Neural cell (in vitro differentiated cells): ENCODE measurements around the gene RABGAP1L. TPM values are rescaled to one million over a fixed set of nuclear protein-coding genes. Genes with fewer than 3 reads are reported as not detected.

Experiments used
- H2AFZ ChIP-seq: fragments of 200-600, 300-800 bp; sonication (generic), shearing (Covaris generic); 2 replicates; pipeline ENCODE4 v1.6.0; 2014; ENCODE audit warnings: low read depth, mild to moderate bottlenecking, antibody characterized with exemption, low read length, moderate library complexity
- H3F3A ChIP-seq: fragments of 200-600 bp; shearing (Covaris generic); 2 replicates; pipeline ENCODE4 v1.6.1; 2016; ENCODE audit warnings: mild to moderate bottlenecking, moderate library complexity, mixed read lengths, antibody characterized with exemption, low read length; ENCODE audit not compliant: insufficient read depth, poor library complexity, severe bottlenecking
- H3K27ac ChIP-seq: fragments of 200-600, 300-800 bp; sonication (generic), shearing (Covaris generic); 2 replicates; pipeline ENCODE4 v1.5.1; 2014; ENCODE audit warnings: mild to moderate bottlenecking, low read length, moderate library complexity
- H3K27me3 ChIP-seq: fragments of 300-800, 200-600 bp; sonication (generic), shearing (Covaris generic); 2 replicates; pipeline ENCODE4 v1.6.0; 2014; ENCODE audit warnings: mild to moderate bottlenecking, low read depth, low read length, moderate library complexity; ENCODE audit not compliant: insufficient read depth
- H3K36me3 ChIP-seq: fragments of 300-800, 200-600 bp; sonication (generic), shearing (Covaris generic); 2 replicates; pipeline ENCODE4 v1.5.1; 2014; ENCODE audit warnings: mild to moderate bottlenecking, antibody characterized with exemption, low read length, moderate library complexity; ENCODE audit not compliant: insufficient read depth
- H3K4me2 ChIP-seq: fragments of 300-800, 200-600 bp; sonication (generic), shearing (Covaris generic); 2 replicates; pipeline ENCODE4 v1.6.0; 2014; ENCODE audit warnings: mild to moderate bottlenecking, low read length
- H3K4me3 ChIP-seq: fragments of 300-800, 200-600 bp; sonication (generic), shearing (Covaris generic); 2 replicates; pipeline ENCODE4 v1.5.1; 2014; ENCODE audit warnings: mild to moderate bottlenecking, low read length, moderate library complexity
- H3K79me2 ChIP-seq: fragments of 200-600 bp; shearing (Covaris generic); replicated peaks from 2 replicates; pipeline ENCODE4 v1.6.0; 2014; ENCODE audit warnings: mild to moderate bottlenecking, low read length, moderate library complexity; ENCODE audit not compliant: insufficient read depth
- H3K9ac ChIP-seq: fragments of 300-800, 200-600 bp; sonication (generic), shearing (Covaris generic); 2 replicates; pipeline ENCODE4 v1.6.1; 2016; ENCODE audit warnings: mild to moderate bottlenecking, low read length, mixed read lengths
- H3K9me2 ChIP-seq: fragments of 200-600 bp; shearing (Covaris generic); 2 replicates; pipeline ENCODE4 v1.6.1; 2016; ENCODE audit warnings: mild to moderate bottlenecking, low read length, mixed read lengths; ENCODE audit not compliant: insufficient read depth
- H3K9me3 ChIP-seq: fragments of 200-600, 300-800 bp; sonication (generic), shearing (Covaris generic); 2 replicates; pipeline ENCODE4 v1.6.1; 2016; ENCODE audit warnings: mild to moderate bottlenecking, mixed run types, low read length, moderate library complexity, mixed read lengths
- H4K20me1 ChIP-seq: fragments of 200-600 bp; shearing (Covaris generic); 2 replicates; pipeline ENCODE4 v1.6.1; 2016; ENCODE audit warnings: mild to moderate bottlenecking, mixed run types; ENCODE audit not compliant: insufficient read depth
- CTCF ChIP-seq: fragments of 450-650 bp; IDR thresholded peaks from 2 replicates; pipeline ENCODE4 v1.5.1; 2014; ENCODE audit warnings: antibody characterized with exemption, mild to moderate bottlenecking, moderate library complexity; ENCODE audit not compliant: poor library complexity, severe bottlenecking
- EP300 ChIP-seq: fragments of 450-650 bp; conservative IDR thresholded peaks from 2 replicates; pipeline ENCODE4 v1.6.1; 2014; ENCODE audit warnings: antibody characterized with exemption, mild to moderate bottlenecking, moderate library complexity; ENCODE audit not compliant: poor library complexity, severe bottlenecking
- EZH2 ChIP-seq: fragments of 200-600, 300-800 bp; shearing (Covaris generic), sonication (generic); IDR thresholded peaks from 2 replicates; pipeline ENCODE4 v1.6.1; 2014; ENCODE audit warnings: antibody characterized with exemption, low read length, borderline replicate concordance, mild to moderate bottlenecking; ENCODE audit not compliant: insufficient read depth, poor library complexity, severe bottlenecking
- MXI1 ChIP-seq: fragments of 450-650 bp; conservative IDR thresholded peaks from 2 replicates; pipeline ENCODE4 v1.6.1; 2014; ENCODE audit warnings: antibody characterized with exemption, mild to moderate bottlenecking; ENCODE audit not compliant: poor library complexity, severe bottlenecking
- POLR2AphosphoS5 ChIP-seq: IDR thresholded peaks from 2 replicates; pipeline ENCODE4 v1.6.1; 2012
- RAD21 ChIP-seq: fragments of 450-650 bp; conservative IDR thresholded peaks from 2 replicates; pipeline ENCODE4 v1.6.1; 2014; ENCODE audit warnings: antibody characterized with exemption, mild to moderate bottlenecking, moderate library complexity
- REST ChIP-seq: IDR thresholded peaks from 2 replicates; pipeline ENCODE4 v1.6.1; 2012; ENCODE audit warnings: borderline replicate concordance
- SMC3 ChIP-seq: fragments of 450-650 bp; conservative IDR thresholded peaks from 2 replicates; pipeline ENCODE4 v1.6.1; 2014; ENCODE audit warnings: antibody characterized with exemption, mild to moderate bottlenecking, moderate library complexity; ENCODE audit not compliant: poor library complexity
- TAF1 ChIP-seq: IDR thresholded peaks from 2 replicates; pipeline ENCODE4 v1.6.1; 2012; ENCODE audit warnings: low read depth
- polyA plus RNA-seq: library from polyadenylated mRNA; depleted of rRNA; stranded (reverse); fragments of >200 nt; gene quantifications from 2 replicates; pipeline ENCODE4 v1.2.3, GENCODE V29; 2014

The RABGAP1L gene
- polyA plus RNA-seq, 1 donor from 2014 or later, result 32.2 TPM

- Histone ChIP-seq H2AFZ (no peak overlapping the region), H3K79me2 (no peaks in the 10 kb centered on the region), H3K4me2 (no peak overlapping the region), H3K4me3 (no peak overlapping the region), H3K9me2 (no peaks in the 10 kb centered on the region), H3K36me3 (no peaks in the 10 kb centered on the region), H3F3A (no peaks in the 10 kb centered on the region), H3K27ac (no peak overlapping the region), H4K20me1 (no peaks in the 10 kb centered on the region), H3K9ac (no peak overlapping the region), H3K27me3 (no peaks in the 10 kb centered on the region), H3K9me3 (no peaks in the 10 kb centered on the region)
- TF ChIP-seq RAD21 (no peak), MXI1 (no peak), POLR2AphosphoS5 (no peak), REST (no peak), TAF1 (no peak), SMC3 (no peak), CTCF (no peak), EZH2 (no peak), EP300 (no peak)
These were observed 32.1 kb downstream of the RABGAP1L start for GRCh38 chr1:174191349-174191862.

GRCh38 chr1:174194461-174194860, 35.1 kb downstream of the RABGAP1L start:
- H3K9ac ChIP-seq, result no peak overlapping the region

More at GRCh38 chr1:174194461-174194860, 35.1 kb downstream of the RABGAP1L start:
- no peaks in the 10 kb centered on the region for H3K9me3 ChIP-seq
- H2AFZ ChIP-seq, result no peak overlapping the region
- no peaks in the 10 kb centered on the region for H4K20me1 ChIP-seq
- no peaks in the 10 kb centered on the region for H3K9me2 ChIP-seq
- H3K4me3 ChIP-seq, result no peak overlapping the region
- no peaks in the 10 kb centered on the region for H3F3A ChIP-seq
- no peaks in the 10 kb centered on the region for H3K36me3 ChIP-seq
- no peaks in the 10 kb centered on the region for H3K79me2 ChIP-seq
- no peak for TF ChIP-seq MXI1
- no peak for TF ChIP-seq REST
- no peak for TF ChIP-seq SMC3
- TF ChIP-seq TAF1, result no peak
- no peak for TF ChIP-seq POLR2AphosphoS5
- no peak for TF ChIP-seq EZH2
- TF ChIP-seq RAD21, result no peak
- TF ChIP-seq EP300, result no peak
- no peak for TF ChIP-seq CTCF
- H3K27ac ChIP-seq, result no peak overlapping the region
- no peaks in the 10 kb centered on the region for H3K27me3 ChIP-seq
- H3K4me2 ChIP-seq, result no peak overlapping the region
